HG02588 (cell line): ENCODE results near the gene RCBTB2.
A peak's percentile ranks its signal among the peaks of the same experiment; 100 is the strongest.

Source experiments
- ATAC-seq: cut with Tn5 transposase; IDR thresholded peaks from one replicate; pipeline ENCODE4 v1.9.1; 2021; ENCODE audit warnings: mild to moderate bottlenecking, moderate library complexity; ENCODE audit not compliant: unreplicated experiment

RCBTB2 gene

GRCh38 chr13:48496271-48497161 is 36.4 kb downstream of the RCBTB2 start:
- ATAC-seq: no peak

GRCh38 chr13:48494874-48495273 is 38.0 kb downstream of the RCBTB2 start:
- no peak for ATAC-seq

GRCh38 chr13:48493851-48494250 is 39.0 kb downstream of the RCBTB2 start:
- ATAC-seq: no peak

GRCh38 chr13:48493066-48493765 is 39.7 kb downstream of the RCBTB2 start:
- no peak for ATAC-seq

- ATAC-seq: peak; percentile 78
Measured at GRCh38 chr13:48492470-48493065, 40.3 kb downstream of the RCBTB2 start.

- ATAC-seq: peak; percentile 52
Measured at GRCh38 chr13:48492096-48492440, 40.8 kb downstream of the RCBTB2 start.

GRCh38 chr13:48491423-48492095 is 41.3 kb downstream of the RCBTB2 start:
- no peak for ATAC-seq

- no peak for ATAC-seq
Measured at GRCh38 chr13:48490241-48490640, 42.6 kb downstream of the RCBTB2 start.

GRCh38 chr13:48489666-48490065 is 43.2 kb downstream of the RCBTB2 start:
- no peak for ATAC-seq

- ATAC-seq: no peak
Measured at GRCh38 chr13:48488995-48489394, 43.9 kb downstream of the RCBTB2 start.

GRCh38 chr13:48487968-48488367 is 44.9 kb downstream of the RCBTB2 start:
- no peak for ATAC-seq

- ATAC-seq: no peak
Measured at GRCh38 chr13:48486836-48487235, 46.0 kb downstream of the RCBTB2 start.

GRCh38 chr13:48486362-48486761 is 46.5 kb downstream of the RCBTB2 start:
- no peak for ATAC-seq

- no peak for ATAC-seq
Measured at GRCh38 chr13:48485432-48485831, 47.4 kb downstream of the RCBTB2 start.

GRCh38 chr13:48483575-48483974 is 49.3 kb downstream of the RCBTB2 start:
- no peak for ATAC-seq

GRCh38 chr13:48478391-48478790 is 54.5 kb downstream of the RCBTB2 start:
- ATAC-seq: no peak

- no peak for ATAC-seq
Measured at GRCh38 chr13:48477191-48477855, 55.6 kb downstream of the RCBTB2 start.

- ATAC-seq: no peak
Measured at GRCh38 chr13:48476686-48477085, 56.2 kb downstream of the RCBTB2 start.

- ATAC-seq: no peak
Measured at GRCh38 chr13:48476215-48476614, 56.7 kb downstream of the RCBTB2 start.

- ATAC-seq: no peak
Measured at GRCh38 chr13:48475230-48475629, 57.6 kb downstream of the RCBTB2 start.
